GM19328 (cell line): ENCODE data around the gene RAD51B.
A peak's percentile ranks its signal among the peaks of the same experiment; 100 is the strongest.
"Not testable (repeated sequence)": the region's sequence is repeated elsewhere in the genome, so short reads cannot be mapped to it uniquely, and the experiment has no call there.

ENCODE experiments used
- ATAC-seq: cut with Tn5 transposase; IDR thresholded peaks from one replicate; pipeline ENCODE4 v1.9.1; 2021; ENCODE audit warnings: mild to moderate bottlenecking, moderate library complexity; ENCODE audit not compliant: unreplicated experiment

RAD51B gene

DNA sequence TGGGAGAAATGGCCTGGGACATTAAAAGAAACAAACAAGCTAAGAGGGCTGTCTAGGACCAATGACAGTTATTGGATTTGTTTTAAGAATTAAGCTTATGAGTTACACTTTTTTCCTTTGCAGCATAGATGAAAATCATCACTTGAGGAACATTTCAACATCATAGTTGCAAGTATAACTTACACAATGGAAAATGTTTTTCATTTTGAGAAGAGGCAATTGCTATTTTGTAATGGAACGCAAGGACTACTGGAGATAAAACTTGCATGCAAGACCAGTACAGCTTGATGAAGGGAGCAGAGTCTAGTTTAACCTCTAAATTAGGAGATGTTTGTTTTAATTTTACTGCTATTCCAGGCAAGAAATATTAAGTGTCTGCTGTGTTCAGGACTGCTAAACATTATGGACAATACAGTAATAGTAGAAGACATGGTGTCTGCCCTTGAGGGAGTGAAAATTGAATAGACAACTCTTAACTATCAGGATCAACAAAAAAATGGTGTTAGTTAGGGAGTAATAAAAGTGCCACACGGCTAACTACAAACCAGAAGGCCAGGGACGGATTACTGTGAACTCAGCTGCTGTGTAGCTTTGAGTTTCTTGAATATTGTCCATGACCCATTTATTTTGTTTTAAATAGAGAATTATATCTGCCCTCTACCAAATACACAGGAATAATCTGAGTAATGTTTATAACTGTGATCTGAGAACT, 374.5 kb downstream of the RAD51B start:
- no peak for ATAC-seq

DNA sequence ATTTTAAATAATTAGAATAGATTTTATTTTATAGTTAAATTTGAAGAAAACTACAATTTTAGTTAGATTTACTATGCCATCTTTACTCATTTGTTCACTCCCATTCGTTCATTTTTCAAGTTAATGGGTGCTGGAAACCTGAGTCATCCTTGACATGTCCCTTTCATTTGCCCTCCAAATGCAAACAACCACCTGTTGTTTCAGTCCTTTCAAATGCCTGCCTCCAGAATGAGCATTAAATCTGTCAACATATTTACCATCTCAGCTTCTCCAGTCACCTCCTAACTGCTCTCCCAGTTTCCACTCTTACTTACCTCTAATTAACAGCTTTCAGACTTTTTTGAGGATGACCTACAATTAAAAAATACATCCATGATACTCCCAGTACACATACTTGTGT, 375.5 kb downstream of the RAD51B start:
- ATAC-seq: no peak

DNA sequence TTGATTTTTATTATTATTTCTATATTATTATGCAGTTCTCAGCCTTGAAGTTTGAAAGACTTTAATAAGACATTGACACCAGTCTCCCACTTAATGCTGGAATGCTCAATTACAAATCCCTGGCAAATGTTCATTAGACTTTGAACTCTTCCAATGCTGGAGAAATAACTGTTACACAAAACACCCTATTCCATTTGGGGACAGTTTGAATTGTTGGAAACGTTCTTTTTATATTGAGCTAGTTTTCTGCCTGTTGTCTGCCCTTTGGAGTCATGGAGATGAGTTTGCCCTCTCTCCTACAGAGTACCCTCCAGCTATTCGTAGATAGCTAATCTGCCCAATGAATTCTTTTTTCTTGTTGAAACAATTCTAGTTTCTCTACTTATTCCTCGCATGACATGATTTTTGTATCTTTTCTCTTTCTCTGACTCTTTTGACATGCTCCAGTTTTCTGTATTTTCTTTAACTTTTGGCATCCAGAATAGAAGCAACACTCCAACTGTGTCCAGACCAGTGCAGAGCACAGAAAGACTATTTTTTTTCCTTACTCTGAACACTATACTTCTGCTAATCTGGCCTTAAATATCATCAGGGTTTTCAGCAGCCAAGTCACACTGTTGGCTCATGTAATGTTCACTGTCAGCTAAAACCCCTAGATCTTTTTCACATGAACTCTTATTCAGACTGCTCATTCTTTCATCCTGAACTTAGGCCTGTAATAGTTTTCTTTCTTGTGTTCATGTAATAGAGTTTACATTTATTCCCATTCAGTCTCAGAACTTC, 379.3 kb downstream of the RAD51B start:
- no peak for ATAC-seq

DNA sequence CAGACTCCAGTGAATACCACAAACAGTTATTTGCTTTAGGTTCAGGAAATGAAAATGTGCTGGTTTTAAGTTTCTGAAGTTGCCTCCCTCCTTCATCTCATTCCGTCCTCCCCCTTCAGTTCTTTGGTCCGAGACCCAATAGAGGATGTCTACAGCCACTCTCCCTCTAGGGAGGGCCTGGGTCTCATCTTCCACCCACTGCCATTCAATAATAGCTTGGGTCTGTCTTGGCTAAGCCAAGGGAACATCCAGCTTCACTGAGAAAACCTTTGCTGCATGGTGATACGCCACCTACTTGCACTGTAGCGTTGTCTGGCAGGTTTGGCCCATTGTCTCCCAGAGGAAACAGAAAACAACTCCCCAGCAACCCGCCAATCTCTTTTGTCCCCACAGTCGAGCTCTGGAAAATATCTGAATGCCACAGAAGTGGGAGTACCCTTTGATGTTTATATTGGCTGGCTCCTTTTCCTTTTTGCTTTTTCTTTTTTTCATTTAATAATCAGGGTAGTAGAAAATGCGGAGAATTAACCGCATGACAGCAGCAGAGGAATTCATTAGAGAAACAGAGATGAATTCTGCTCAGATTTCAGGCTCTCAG, 380.1 kb downstream of the RAD51B start:
- ATAC-seq: no peak

DNA sequence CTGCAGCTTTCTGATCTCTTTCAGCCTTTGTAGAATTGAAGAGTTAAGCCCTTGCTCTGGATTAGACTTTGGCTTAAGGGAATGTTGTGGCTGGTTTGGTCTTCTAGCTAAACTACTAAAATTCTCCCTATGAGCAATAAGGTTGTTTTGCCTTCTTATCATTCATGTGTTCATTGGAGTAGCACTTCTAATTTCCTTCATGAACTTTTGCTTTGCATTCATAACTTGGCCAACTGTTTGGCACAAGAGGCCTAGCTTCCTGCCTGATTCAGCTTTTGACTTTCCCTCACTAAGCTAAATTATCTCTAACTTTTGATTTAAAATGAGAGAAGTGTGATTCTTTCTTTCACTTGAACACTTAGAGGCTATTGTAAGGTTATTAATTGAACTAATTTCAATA, 384.3 kb downstream of the RAD51B start:
- no peak for ATAC-seq

DNA sequence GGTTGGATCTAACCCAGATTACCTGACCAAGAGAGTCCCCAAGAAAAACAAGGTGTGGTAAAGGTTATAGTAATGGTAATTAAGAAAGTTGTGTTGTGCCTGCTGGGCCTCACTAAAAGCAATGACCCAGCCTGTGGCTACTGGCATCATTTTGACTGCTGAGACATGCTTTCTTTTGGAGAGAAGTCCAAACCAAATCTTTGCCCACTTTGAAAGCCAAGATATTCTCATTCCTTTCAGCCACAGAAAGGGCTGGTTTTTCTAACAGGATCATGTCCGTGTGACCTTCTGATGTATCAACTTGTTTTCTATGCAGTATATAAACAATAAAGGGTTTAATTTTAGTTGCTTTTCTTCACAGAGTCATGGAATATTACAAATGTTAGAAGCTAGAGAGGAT, 388.6 kb downstream of the RAD51B start:
- no peak for ATAC-seq

DNA sequence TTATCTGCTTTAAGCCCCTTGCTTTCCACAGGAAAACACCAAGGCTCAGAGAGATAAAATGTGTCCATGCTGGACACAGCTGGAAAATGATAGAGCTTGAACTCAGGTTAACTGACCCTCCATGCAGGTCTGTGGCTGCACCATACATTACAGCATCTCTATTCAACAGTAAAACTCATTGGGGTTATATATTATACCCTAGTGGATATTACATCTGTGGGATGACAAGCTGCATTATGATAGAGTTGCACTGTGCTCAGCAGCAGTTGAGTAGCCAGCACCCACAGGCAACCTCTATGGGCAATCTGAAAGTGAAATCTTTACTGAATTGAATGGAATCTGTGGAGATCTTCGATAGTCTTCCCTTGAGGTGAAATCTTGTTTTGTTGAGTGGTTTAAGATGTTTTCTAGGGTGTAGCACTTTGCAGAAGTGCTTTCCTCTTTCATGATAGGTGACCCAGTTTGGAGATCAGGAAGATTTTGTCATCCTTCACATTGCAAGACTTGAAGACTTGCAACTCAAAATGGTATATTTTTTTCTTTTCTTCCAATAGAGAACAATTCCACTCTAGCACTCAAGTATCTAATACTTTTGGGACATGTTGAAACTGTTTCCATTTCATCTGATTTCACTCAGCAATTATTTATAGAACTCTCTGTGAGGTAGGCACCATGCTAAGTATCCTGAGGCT, 389.2 kb downstream of the RAD51B start:
- ATAC-seq: no peak

DNA sequence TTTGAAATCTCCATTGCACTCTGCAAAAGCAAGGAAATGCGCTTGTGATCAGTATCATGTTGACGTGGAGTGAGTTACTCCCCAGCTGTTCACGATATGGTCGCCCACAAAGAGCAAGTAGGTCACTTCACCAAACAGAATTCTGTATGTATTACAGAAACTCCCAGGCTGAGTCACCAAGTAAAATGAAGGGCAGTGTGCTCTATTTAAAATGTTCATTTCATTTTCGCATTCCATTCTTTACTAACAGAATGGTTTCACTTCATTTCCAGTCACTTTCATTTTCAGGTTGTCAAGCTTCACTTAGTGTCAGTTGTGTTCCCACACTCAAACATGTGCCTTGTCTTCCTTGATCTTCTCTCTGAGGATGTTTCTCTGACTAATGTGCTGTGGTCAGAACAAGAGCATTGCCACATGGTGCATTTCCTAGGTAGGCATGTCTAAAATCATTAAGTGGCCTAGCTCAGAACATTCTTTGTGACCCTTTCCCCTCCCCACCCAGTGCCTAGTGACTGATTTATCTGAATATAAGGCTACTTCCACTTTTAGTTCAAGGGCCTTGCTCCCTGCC, 391.2 kb downstream of the RAD51B start:
- peak; percentile 86 for ATAC-seq

DNA sequence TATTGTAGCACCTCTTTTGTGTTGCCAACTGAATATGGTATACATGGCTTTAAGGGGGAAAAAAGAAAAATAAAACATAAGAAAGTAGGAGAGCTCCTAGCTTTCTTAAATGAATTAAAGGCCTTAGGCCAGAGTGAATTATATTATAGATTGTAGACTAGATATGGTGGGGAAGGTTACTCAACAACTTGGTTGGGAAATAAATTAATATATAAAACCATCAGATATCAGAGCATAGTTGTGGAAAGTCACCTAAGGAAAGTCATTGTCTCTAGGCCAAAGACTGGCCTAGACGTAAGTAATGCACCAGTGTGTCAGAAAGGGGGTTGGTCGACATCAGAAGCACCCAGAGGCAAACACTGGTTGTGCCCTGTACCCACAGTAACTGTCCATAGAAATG, 391.8 kb downstream of the RAD51B start:
- ATAC-seq: no peak

DNA sequence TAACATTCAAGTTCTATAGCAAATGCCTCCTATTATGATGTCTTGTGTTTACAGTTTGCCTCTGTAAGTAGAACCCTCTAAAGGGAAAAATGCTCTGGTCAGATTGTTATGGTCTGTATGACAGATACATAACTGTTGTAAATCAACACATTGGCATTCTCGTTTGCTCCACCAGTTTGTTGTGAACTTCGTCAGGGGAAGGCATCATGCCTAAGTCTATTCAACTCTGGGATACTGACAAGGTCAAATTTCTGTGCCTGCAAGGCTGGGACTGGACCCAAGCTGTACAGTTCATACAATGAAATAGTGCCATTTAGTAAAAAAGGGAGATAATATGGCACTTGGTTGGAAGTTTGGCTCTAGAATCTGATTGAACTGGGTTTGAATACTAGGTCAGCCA, 392.3 kb downstream of the RAD51B start:
- no peak for ATAC-seq

DNA sequence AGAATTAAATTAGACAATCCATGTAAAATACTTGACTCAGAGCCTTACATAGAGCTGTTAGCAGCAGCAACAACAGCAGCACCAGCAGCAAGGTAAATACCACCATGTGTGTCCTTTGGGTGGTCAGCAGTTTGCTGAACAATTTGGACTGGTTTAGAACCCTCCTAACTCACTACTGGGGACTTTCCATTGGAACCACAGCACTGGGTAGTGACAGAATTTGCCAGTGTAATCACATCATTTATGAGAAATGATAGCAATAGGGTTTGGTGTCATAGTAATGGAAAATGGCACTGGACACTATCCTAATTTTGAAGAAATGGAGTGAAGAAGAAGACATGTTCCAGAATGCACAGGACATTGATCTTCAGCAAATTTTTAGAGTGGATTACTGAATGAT, 392.8 kb downstream of the RAD51B start:
- ATAC-seq: no peak

DNA sequence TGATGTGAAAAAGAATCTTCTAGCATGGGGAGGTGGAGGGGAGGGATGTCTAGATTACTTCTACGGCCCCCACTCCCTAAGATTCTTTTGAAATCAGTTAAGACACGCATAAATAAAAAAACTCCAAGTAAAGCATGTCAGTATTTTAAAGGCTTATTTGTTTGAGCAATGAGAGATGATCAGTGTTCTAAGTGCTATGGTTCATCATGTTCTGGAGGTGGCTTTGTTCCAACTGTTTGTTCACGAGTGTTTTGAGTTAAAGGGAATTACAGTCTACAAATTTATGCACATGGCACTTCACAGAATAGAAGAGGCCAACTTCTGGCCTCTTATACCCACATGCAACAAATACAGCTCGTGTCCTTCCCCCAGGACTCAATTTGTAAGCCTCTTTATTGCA, 394.9 kb downstream of the RAD51B start:
- ATAC-seq: no peak

DNA sequence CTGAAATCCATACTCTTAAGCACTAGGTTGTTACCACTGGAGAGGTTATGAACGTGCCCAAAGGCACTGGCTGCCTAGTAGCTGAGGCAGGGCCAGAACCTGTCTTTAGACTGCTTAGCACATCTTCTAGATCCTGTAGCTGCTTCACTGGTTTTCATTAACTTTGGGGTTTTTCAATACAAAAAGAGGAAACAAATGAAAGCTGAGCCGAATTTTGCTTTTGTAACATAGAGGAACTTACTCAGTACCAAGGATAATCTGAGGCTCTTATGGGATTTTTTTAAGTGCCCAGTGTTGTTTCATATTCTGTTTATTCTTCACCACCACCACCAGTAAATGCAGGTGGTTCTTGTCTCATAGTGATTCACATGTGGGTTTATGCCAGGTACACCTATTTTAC, 396.1 kb downstream of the RAD51B start:
- no peak for ATAC-seq

DNA sequence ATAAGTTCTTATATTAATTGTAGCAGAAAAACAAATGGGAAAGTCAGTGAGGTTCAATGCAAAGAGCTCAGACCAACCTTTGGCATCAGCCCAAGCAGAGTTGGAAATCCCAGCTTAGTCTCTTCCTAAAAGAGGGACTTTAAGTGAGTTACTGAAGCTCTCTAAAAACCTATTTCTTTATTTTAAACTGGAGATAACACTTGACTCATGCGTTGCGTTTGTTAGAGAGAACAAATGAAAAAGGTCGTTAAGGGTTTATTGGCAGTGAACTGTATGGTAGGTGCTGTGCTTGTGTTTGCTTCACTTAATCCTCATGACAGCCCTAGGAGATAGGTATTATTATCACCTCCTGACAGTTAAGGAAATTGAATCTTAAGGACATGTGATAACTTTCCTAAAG, 396.5 kb downstream of the RAD51B start:
- ATAC-seq: no peak

DNA sequence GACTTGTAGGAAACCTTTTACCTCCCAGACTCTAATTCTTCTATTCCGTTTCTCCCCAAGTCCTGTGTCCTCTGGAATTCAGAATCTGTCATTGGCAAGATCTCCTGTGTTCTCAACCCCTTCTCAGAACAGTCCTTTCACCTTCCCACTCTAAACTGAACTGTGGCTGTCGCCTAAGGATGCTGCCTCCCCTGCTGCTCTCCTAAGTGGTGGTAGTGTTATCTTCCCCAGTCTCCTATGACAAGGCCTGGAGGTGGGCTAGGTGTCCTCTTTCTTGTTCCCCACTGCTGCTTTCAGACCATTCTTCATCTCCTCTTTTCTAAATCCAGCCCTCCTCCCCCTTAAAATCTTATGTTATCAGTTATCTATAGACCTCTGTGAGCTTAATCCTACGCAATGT, 397.4 kb downstream of the RAD51B start:
- ATAC-seq: no peak

DNA sequence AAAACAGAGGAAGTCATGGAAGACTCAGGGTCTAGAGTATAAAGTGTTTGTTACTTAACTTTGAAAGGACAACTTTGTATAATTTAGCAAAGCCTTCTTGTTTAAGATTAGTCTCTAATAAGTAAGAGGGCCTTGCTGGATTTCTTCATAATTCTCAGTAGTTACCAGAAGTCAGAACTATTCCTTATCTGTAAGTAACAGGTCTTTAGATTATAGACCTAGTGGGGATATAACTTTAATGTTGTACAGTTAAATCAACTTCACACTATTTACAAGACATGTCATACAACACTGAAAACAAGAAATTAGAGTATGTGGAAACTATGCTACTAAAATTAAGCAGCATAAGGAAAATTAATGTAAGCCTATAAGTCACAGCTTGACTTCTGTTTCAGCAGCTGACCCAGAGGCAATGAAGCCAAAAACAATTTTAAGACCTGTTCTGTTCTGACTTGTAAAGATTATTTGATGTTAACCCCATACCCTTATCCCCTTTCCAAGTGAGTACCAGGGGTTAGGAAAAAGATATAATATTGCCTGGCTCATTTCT, 398.3 kb downstream of the RAD51B start:
- ATAC-seq: no peak

DNA sequence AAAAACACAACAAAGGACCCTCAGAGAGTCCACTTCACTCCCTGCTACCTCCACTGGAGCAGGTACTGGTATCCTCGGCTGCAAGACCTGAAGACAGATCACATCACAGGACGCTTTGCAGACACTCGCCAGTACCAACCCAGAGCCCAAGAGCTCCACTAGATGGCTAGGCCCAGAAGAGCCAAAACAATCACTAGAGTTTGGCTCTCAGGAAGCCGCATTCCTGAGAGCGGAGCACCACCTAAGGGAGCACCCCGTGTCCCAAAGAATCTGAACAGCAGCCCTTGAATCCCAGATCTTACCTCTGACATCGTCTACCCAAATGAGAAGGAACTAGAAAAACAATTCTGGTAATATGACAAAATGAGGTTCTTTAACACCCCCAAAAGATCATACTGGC, 399.8 kb downstream of the RAD51B start:
- no peak for ATAC-seq

DNA sequence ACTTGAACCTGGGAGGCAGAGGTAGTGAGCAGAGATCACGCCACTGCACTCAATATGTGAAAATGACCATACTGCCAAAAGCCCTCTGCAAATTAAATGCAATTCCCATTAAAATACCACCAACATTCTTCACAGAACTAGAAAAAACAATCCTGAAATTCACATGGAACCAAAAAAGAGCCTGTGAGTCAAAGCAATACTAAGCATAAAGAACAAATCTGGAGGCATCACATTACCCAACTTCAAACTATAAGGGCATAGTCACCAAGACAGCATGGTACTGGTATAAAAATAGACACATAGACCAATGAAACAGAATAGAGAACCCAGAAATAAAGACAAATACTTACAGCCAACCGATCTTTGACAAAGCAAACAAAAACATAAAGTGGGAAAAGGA, 401.5 kb downstream of the RAD51B start:
- ATAC-seq: not testable (repeated sequence)

DNA sequence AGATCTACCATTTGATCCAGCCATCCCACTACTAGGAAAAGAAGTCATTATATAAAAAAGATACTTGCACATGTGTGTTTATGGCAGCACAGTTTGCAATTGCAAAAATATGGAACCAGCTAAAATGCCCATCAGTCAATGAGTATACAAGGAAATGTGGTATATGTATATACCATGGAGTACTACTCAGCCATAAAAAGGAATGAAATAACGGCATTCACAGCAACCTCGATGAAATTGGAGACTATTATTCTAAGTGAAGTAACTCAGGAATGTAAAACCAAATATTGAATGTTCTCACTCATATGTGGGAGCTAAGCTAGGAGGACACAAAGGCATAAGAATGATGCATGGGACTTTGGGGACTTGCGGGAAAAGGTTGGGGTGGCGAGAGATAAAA, 402.6 kb downstream of the RAD51B start:
- ATAC-seq: no peak

DNA sequence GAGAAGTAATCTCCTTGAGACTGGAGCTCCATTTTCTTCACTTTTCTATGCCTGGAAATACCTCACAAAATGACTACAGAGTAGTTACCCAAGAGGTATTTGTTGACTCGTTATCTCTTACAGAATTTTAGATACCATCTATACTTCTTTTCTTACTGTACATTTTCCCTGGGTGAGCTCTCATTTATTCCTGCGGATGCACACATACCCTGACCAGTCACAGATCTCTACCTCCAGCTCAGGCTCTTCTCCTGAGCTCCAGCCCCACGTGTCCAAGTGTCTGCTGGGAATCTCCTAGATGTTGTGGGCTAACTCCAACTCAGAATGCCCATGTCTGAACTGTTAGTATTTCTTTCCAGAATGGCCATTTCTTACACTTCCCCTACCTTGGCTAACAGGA, 403.1 kb downstream of the RAD51B start:
- no peak for ATAC-seq

DNA sequence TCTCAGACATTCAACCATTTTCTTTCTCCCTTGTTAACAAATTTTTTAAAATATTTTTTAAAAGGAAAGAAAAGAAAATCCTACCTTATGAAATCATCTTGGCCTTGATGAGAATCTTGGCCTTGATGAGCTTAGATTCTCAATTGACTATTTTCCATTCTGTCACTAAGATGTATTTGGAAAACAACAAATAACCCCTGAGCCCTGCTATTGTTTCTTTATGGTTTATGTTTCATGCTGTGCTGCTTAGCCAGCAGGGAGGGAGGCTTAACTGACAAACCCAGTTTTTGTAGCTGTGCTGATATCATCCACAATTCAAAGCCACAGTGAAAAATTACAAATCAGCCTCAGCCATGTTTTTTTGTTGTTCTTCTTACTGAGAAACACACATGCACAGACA, 404.1 kb downstream of the RAD51B start:
- no peak for ATAC-seq
